Testis (tissue), 2 donors: Measurements from ENCODE around the gene SNORC.

Experiments
- CTCF ChIP-seq, 3 experiments: fragments of 450-650 bp in 2 of 3; fragments of 200-600 bp in 1 of 3; sonication (generic) in 1 of 3; IDR thresholded peaks; one replicate each; pipeline ENCODE4 v1.5.1; 2016 to 2019; ENCODE audit warnings: antibody characterized with exemption in 3 of 3, mild to moderate bottlenecking in 2 of 3, moderate library complexity in 1 of 3
- POLR2A ChIP-seq: fragments of 450-650 bp; IDR thresholded peaks from one replicate; pipeline ENCODE4 v1.6.1; 2017; ENCODE audit warnings: antibody characterized with exemption, mild to moderate bottlenecking, moderate library complexity

- TF ChIP-seq CTCF (IDR thresholded peaks at IDR 0.05) (no peak), POLR2A (no peak)
Observed at GRCh38 chr2:232891621-232892071, 21.6 kb downstream of the SNORC start.
